Measurements from ENCODE around the gene OAT. TPM values are rescaled to one million over a fixed set of nuclear protein-coding genes. Genes with fewer than 3 reads are reported as not detected.

OAT gene
- total RNA-seq: 69.9 TPM
- long read RNA-seq, transcript OAT-201 (10 exons, 2,048 nt): major isoform, 393 of 431 reads
- long read RNA-seq, transcript OAT-208 (9 exons, 1,864 nt): minor isoform, 8 of 431 reads
- long read RNA-seq, partial matches to known transcripts: 20 of 431 reads
- long read RNA-seq, other reads (novel, unspliced or antisense): 9 of 431 reads

DNA sequence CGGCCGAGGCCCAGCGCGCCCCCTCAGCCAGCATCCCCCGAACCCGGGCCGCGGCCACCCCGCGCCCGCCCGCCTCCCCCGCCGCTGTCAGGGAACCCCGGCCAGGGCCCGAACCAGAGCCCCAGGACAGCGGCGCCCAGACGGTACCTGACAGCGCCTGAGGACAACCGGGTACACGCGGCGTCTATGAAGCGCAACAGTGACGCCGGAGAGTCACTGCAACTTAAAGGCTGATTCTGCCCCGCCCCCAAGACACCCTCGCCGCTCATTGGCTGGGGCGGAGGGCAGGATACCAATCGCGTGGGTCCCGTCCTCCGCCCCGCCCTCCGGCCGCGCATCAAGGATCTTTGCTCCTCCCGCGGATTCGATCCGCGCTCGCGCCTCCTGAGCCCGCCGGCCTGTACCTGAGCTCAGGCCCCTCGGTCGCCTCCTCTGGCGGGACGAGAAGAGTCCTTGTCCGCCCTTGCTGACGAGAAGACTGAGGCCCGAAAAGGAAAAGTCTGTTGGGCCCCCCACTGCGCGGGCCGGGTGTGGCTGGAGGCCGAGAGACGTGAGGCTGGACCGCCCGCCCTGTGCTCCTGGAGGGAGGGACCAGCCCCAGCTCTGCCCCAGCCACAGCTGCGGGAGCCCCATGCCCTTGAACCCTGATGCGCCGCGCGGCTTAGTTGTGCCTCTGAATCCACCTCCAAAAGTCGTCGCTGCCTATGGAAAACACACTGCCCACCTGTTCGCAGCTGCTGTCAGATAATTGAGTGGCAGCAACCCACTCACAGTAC is at the start of gene OAT:
TSS of gene OAT (minus strand) at position 198 of the 776 bp plus-strand sequence. CDS start 6,752 bp downstream, outside the sequence.
- DNase-seq (ENCODE audit: low spot score): peak; percentile 98

DNA sequence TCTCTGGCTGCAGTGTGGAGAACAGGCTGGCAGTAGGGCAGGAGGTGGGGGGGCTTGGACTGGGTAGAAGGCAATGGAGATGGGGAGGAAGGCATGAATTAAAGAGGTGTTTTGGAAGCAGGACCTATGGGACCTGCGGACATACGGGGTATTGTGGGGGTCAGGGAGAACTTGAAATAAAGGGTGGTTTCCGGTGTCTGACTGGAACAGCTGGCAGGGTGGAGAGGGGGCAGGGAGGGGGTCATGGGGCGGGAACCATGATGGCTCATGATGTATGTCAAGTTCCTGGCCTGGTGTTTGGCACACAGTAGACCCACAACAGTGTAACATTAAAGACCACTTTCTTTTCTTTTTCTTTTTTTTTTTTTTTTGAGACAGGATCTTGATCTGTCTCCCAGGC is 48.4 kb upstream of the OAT start:
- no peak for DNase-seq (ENCODE audit: low spot score)

DNA sequence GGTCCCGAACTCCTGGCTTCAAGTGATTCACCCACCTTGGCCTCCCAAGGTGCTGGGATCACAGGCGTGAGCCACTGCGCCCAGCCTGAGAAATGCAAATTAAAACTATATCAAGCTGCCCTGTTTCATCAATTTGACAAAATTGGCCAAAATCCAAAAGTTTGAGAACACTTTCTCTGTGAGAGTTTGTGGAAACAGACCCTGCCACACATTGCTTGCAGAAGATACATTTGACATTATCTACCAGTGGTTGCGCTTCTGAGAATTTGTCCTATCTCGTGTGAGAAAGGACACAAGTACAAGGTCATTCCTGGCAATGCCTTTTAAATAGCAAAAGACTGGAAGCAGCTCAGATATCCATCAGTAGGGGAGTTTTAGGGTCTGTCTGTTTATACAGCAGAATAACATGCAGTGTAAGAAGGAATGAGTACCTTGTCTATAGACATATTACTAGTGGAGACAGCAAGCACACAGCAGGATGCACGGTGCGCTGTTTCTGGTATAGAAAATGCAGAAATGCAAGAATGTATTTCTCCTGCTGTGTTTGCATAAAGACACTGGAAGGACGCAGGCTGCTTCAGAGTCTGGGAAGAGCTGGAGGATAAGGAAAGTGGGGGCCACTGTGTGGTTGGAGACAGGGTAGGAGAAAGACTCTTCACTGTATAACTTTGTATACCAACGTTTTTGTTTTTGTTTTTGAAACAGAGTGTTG is 47.2 kb upstream of the OAT start:
- no peak for DNase-seq (ENCODE audit: low spot score)

DNA sequence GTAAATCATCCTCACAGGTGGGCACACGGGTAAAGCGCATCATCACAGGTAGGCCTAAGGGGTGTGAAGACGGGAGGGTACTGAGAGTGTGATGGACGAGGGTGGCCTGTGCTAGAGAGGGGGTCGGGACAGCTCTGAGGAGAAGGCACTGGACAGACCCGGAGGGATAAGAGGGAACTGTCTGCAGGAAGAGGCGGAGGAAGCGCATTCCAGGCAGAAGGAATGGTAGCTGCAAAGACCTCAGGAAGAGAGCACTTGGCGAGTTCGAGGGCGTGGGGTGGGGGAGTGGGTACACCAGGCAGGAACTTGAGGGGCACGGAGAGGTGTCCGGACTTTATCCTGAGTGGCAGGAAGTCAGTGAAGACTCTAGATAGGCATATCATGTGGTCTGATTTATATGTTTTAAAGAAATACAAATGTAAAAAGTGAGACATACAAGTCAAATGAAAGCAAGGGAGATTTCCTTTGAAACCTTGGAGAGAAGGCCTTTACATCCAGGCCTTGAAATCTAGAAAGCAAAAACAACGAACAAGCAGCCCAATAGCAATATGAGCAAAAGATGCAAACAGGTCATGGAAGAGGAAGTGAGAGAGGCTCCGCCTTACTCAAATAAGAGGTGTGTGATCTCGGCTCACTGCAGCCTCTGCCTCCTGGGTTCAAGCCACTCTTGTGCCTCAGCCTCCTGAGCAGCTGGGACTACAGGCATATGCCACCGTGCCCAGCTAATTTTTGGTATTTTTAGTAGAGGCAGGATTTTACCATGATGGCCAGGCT is 46.5 kb upstream of the OAT start:
- no peak for DNase-seq (ENCODE audit: low spot score)

DNA sequence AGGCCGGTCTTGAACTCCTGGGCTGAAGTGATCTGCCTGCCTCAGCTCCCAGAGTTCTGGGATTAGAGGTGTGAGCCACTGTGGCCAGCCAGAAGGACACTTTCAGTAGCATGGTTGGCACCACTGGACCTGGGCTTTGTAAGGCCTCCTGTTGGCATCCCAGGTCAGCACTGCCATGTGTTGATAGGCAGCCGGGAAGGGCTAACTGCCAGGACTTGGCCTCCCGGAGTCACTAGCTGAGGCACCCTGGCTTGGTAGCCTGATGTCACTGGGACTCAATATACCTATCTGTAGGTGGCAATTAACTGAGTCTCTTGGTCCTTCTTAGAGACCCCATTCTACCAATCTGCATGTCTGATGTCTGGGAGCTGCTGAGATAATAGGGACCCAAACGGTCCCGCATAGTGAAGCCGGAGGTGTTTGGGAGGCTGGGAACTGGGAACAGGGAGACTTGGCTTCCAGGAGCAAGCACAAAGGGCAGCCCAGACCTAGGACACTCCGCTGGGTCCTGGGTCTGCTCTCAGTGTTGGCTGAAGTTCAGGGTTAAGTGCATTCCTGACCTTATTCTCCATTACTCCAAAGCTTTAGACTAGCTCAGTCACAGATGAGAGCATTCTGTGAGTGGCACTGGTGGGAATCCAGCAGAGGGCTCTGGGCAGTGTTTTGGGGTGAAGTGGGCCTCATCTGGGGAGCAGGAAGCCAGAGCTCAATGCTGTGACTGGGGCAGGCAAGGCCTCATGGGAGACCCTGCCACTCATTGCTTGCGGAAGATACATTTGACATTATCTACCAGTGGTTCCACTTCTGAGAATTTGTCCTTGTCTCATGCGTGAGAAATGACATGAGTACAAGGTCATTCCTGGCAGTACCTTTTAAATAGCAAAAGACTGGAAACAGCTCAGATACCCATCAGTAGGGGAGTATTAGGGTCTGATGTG is 45.6 kb upstream of the OAT start:
- no peak for DNase-seq (ENCODE audit: low spot score)

DNA sequence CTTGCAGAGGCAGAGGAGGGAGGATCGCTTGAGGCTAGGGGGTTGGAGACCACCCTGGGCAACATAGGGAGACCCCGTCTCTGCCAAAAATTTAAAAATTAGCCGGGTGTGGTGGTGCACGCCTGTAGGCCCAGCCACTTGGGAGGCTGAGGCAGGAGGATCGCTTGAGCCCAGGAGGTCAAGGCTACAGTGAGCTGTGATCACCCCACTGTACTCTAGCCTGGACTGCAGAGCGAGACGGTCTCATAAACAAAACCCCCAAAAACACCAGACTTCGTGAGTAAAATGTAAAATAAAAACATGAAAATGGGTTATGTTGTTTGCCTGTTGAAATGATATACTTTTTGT is 43.6 kb upstream of the OAT start:
- DNase-seq (ENCODE audit: low spot score): no peak

DNA sequence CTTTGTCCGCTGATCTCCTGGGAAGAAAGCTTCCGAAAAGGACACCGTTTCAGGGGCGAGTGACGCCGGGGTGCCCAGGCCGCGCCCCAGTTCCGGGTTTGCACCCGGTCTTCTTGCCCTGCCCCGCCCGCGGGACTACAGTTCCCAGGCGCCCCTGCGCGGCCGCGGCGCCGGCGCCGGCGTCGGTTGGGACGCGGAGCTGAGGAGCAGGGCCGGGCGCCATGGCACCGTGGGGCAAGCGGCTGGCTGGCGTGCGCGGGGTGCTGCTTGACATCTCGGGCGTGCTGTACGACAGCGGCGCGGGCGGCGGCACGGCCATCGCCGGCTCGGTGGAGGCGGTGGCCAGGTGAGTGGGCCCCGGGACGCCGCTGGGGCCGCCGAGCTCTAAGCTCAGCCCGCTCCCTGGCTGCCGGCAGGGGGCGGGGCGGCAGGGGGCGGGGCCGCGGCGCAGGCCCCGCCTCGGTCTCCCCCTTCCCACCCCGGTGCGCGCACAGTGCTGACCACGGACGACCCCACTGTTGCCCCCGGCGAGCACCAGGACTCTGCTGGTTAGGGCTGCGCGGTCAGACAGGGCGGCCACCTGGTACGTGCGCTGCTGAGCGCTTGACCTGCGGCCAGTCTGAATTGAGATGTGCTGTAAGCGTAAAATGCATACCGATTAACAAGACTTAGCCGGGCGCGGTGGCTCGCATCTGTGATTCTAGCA is 43.1 kb upstream of the OAT start, which contains the start of gene LHPP:
TSS of gene LHPP (plus strand) at position 182 of the 706 bp plus-strand sequence. CDS start at position 222, 40 bp downstream.
- DNase-seq (ENCODE audit: low spot score): peak; percentile 95

DNA sequence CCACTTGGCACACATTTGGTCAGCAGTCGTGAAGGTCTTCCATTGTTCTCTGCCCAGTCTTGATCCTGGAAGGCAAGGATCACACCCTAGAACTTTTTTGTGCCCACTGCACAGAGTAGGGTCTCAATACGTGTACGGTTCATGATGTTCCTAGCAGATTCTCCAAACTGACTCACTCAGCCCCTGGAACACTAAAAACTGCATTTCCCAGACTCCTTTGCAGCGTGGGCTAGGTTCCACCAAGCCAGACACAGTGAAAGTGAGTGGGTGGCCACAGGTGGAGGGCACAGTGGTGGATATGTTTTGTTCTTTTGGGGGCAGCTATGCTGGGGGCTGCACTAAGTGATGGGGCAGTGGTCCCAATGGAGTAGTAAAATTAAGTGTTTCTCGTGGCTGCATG is 41.4 kb upstream of the OAT start:
- DNase-seq (ENCODE audit: low spot score): no peak

DNA sequence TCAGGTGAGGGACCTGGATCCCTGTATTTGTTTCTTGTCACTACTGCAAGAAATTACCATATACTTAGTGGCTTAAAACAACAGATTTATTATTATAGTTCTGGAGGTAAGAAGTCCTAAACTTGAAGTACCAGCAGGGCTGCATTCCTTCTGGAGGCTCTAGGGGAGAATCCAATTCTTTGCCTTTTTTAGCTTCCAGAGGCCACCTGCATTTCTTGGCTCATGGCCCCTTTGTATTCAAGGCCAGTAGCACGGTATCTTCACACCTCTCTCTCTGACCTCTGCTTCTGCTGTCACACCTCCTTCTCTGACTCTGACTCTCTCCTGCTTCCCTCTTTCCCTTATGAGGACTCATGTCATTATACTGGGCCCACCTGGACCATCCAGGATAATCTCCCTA is 40.7 kb upstream of the OAT start:
- DNase-seq (ENCODE audit: low spot score): no peak

DNA sequence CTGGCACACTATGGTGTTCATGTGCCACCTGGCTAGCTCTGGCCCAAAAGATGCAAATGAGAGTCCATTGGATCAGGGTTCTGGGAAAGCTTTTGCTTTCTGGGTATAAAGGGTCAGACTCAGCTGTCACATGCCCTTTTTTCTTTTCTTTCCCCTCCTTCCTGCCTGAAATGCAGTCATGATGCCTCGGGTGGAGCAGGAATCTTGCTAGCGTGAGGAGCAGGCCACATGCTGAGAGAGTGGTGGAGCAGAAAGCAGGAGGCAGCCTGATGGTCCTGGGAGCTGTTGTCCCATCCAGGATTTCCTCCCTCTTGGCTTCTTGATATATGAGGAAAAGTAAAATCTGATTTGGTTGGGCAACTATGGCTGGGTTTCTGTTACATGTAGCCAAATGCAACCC is 40.2 kb upstream of the OAT start:
- DNase-seq (ENCODE audit: low spot score): no peak

DNA sequence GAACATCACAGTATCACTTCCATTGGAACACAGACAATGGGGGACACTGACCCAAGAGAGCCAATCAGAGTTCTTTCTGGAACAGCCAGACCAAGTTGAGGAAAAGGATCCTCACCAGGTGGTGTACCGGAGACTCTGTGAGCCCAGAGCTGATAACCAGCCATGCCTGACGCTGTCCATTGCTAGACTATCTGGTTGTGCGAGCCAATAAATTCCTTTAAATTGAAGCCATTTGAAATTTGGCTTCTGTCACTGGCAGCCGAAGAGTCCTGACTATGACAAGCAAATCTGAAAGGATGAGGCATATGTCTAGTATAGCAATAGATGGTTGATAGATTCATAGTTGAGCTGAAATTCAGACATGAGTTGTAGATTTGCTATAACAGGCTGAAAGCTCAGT is 39.8 kb upstream of the OAT start:
- no peak for DNase-seq (ENCODE audit: low spot score)

DNA sequence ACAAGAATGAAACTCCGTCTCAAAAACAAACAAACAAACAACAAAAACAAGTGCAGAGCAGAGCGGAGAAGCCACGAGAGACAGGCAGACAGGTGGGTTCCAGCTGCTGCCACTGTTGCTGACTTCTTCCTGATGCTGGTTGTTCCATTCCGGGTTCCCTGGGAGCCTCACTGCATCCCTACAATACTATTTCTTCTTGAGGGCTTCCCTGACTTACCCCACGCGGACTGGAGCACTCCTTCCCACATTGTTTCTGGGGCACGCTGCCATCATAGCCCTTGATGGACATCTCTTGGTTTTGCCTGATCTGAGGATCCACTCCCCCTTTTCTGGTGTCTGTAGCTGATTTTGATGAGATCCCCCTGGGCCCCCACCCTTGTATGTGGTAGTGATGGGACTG is 36.7 kb upstream of the OAT start:
- no peak for DNase-seq (ENCODE audit: low spot score)

DNA sequence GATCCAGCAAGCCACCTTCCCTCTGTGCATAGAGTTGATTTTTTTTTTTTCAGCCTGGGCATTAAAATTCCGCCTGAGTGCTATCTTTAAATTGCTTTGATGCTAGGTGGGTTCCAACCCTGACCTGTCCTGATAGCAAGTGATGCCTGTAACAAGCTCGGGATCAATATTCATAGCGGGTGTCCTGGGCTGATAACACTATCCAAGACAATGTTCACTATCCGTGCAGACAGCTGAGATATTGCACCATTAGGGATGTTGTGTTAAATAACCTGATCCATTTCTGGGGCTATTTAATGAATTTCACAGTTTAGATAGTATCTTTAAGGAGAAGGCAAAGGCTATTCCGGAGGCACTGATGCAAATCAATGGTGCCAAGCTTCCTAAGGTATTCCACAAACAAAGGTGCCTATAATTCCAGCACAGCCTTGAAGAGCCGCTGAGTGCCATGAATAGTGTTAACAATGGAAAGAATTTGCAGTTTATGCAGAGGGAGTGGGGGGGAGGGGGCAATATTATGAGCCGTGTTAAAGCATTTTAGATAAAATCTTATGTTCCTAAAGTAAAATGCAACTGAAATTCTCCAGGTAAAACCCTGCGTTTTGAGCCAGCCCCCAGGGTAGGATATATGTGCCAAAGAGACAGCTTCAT is 35.4 kb upstream of the OAT start:
- DNase-seq (ENCODE audit: low spot score): no peak

DNA sequence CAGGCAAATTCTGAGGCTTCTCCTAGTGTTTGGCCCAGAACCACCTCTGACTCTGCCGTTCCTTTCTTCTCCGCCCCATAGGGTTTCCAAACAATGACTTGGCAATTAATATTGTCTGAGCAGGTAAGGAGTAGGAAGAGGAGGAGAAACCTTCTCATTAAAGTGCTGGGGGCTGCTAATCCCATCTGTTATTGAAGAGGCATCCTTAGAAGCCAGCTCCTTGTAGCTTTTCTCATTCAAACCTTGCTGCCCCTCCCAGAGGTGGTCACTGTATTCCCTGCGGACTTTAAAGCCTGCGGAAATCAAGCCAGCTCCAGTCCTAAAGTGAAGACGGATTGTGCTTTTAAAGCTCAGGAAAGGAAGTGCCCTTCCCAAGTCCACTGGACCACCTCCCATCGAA is 32.6 kb upstream of the OAT start:
- DNase-seq (ENCODE audit: low spot score): no peak

DNA sequence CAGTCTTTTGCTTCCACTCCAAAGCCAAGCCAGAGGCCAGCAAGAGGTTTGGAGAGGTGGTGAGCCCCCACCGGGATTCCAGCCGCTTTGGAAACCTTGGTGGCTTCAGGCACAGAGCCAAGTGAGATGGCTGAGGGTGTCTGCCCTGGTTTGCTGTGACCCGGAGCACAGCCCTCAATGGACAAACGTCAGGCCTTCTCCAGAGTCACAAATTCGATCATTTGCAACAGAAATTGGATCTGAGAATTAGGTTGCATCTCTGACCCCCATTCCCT is 32.0 kb upstream of the OAT start:
- DNase-seq (ENCODE audit: low spot score): no peak

DNA sequence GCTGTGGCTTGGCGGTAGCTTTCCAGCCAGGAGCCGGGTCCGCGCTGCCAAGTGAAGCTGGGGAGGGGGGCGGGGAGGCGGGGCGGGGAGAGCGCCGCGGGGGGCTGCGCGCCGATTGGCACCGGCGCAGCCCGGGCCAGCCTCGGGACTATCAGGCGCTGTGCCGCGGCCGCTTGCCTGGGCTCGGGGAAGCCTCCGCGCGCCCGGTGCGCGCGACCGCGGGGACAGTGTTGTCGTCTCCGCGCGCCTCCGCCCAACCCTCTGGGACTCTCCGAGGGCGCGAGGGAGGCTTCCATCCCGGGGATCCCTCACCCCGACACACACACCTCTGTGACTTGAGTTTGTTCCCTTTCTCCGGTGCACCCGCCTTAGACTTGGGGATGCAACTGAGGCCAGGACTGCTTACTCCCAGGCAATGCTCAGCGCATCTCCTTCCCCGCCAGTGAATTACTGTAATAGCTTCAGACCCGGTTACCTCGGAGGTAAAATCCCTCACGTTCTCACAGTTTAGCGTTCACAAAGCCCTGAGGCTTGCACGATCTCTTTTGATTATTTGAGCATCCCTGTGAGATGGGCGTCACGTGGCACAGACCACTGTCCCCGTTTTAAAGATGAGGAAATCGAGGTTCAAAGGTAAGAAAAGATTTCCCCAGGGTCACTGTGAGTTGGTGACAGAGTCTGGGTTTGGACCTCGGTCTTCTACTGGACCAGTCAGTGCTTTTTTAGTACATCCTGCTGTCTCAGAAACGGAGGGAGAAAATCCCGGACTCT is 31.5 kb upstream of the OAT start, which contains the start of gene NKX1-2:
TSS of gene NKX1-2 (minus strand) at position 24 of the 771 bp plus-strand sequence. CDS start 92 bp downstream, outside the sequence.
- DNase-seq (ENCODE audit: low spot score): no peak

DNA sequence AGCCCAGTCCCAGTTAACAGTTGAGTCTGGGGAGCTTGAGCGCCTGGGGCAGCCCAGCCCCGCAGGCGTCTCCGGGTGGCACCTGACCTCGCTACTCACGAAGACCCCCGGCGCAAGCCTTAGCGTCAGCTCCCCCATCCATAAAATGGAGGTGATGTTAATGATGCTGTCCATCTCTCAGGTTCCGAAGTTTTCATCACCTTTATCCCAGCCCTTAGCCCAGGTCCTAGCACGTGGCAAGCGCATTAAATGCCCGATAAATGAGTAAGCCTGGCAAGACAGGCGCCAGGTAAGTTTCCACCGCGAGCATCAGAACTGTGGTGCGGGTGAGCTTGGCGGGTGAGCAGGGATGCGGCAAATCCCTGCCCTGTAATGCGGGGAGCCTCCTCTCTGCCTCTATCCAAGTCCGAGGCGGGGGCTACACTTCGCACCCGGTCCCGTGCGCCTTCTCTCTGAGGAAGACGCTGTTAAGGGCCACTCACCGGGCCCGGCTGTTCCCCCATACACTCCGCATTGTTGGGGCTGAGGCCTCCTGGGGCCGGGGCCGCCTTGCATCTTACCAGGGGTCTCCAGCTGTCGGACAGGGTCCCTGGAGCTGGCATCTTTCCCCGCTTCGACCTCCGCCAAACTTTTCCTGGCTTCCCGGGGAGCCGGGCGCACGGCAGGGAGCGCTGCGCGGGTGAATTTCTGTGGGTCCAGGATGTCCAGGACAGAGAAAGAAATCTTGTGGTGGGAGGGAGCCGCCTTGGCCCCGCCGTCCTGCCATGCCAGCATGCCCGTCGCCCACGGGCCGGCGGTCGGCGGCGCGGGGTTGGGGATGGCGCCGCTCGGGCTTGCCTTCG is 30.7 kb upstream of the OAT start:
- no peak for DNase-seq (ENCODE audit: low spot score)

DNA sequence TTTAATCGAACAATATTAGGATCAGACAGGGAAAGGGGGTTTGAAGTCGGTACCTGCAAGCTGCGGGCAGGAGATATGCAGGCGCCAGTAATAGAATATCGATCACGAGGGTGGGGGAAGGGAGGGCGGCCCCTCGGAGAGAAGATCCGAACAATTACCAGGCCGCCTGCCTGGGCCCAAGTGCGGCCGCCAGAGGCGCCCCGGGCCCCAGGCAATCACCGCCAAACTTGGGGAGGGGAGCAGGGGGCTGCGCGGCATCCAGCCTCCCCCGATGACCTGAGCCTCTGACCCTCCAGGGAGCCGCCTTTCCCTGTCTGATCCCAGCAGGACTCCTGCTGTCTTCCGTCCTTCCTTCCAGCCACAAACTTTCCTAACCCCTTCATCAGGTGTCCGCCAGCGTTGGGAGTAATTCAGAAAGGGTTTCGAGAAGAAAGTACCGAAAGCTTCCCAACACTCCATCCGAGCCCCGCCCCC is 30.0 kb upstream of the OAT start:
- DNase-seq (ENCODE audit: low spot score): no peak
